Measurements from ENCODE around the gene PRPS1. TPM values are rescaled to one million over a fixed set of nuclear protein-coding genes. Genes with fewer than 3 reads are reported as not detected.

The PRPS1 gene
- total and polyA plus RNA-seq, 9 of the 15 experiments (the other 6 are each of a cell fraction or from before 2014, with no cell fraction given) = 47.8 to 175 (median 79.6) TPM

GRCh38 chrX:107673933-107674479 is 45.7 kb downstream of the PRPS1 start:
- no peaks in the 10 kb centered on the region for H3K27me3 ChIP-seq (ENCODE audit: control insufficient read depth in 2 of 2, insufficient read depth in 2 of 2, low read length in 2 of 2)
- peak overlapping the region; percentile 5; the same call in 1 of the 2 replicates for H3K4me3 ChIP-seq
- in situ Hi-C loops (cut with MboI) (no loop called here), intact Hi-C loops (cut with micrococcal nuclease) (loop anchor here (1.0 to 10.0 kb wide), 5 partner anchors 44 to 401 kb away; partner anchors contain the start of gene TSC22D3)
- POLR2A ChIA-PET = no interaction called here
- 0 out of 2 replicates have a peak overlapping the region, but pooled peaks have one; percentile 66 for H2AFZ ChIP-seq (ENCODE audit: low read depth, low read length)
- no peaks in the 10 kb centered on the region for H3K9me1 ChIP-seq (ENCODE audit: control insufficient read depth, insufficient read depth, low read length)
- WGBS (ENCODE audit: insufficient coverage, low coverage, missing lambda C conversion rate) = 10% methylated on average over 6 of the region's 7 CpGs
- DNase-seq (ENCODE audit: extremely low read depth in 1 of 4, low spot score in 3 of 4) (peak; percentile 50 to 69 (median 56)), FAIRE-seq (peak; percentile 59), ATAC-seq (peak; percentile 66)
- CTCF ChIA-PET (ENCODE audit: low intra/inter-chr PET ratio) = interaction anchor here (1.2 to 2.3 kb wide), 3 partner anchors 14 to 103 kb away, joined by 3 to 21 read pairs (median 15); partner anchors contain the start of gene NCBP2L
- no TSS peak for BruUV-seq (replicated peaks)
- peak overlapping the region; percentile 59; the same call in 2 of the 3 replicates for H3K27ac ChIP-seq (ENCODE audit: extremely low read depth, low read depth, low read length)
- H3K36me3 ChIP-seq (ENCODE audit: control insufficient read depth, insufficient read depth, low read length) = no peaks in the 10 kb centered on the region
- H4K20me1 ChIP-seq (replicated peaks; ENCODE audit: control insufficient read depth, insufficient read depth, low read length) = no peaks in the 10 kb centered on the region
- peaks cover 26 to 37% of the 10 kb centered on the region in 2 experiments; a peak in 4 of 5 replicates for H3K4me1 ChIP-seq (replicated peaks in 1 of 2; ENCODE audit: control insufficient read depth in 2 of 2, insufficient read depth in 2 of 2, low read length in 2 of 2)
- peak overlapping the region; percentile 75 for H3K4me2 ChIP-seq (ENCODE audit: insufficient read depth, low read length)
- H3K79me2 ChIP-seq (ENCODE audit: control insufficient read depth, insufficient read depth, low read length) = peaks cover 19% of the 10 kb centered on the region
- peak overlapping the region in 1 of 2 experiments; percentile 47; a peak in 2 of 4 replicates for H3K9ac ChIP-seq (ENCODE audit: insufficient read depth in 1 of 2, low read depth in 2 of 2, low read length in 2 of 2)
- no peaks in the 10 kb centered on the region for H3K9me3 ChIP-seq (replicated peaks; ENCODE audit: control insufficient read depth, insufficient read depth, low read depth, low read length)
- TF ChIP-seq RFX1 (IDR thresholded peaks at IDR 0.05) (peak; percentile 59), CREB1 (IDR thresholded peaks at IDR 0.05) (no peak), CREB1 (CRISPR knock-in tag; IDR thresholded peaks at IDR 0.05) (no peak), ZNF778 (CRISPR knock-in tag; IDR thresholded peaks at IDR 0.05) (no peak), EWSR1 (IDR thresholded peaks at IDR 0.05; ENCODE audit: borderline replicate concordance, low read depth, partially characterized antibody) (no peak), SAFB2 (IDR thresholded peaks at IDR 0.05; ENCODE audit: borderline replicate concordance, low read depth, low read length, severe bottlenecking) (no peak), ZBTB1 (CRISPR knock-in tag; IDR thresholded peaks at IDR 0.05; ENCODE audit: borderline replicate concordance, low read depth) (peak; percentile 80; the same call in 1 of the 2 replicates), PML (IDR thresholded peaks at IDR 0.05; ENCODE audit: low read length) (no peak), ZNF717 (CRISPR knock-in tag; IDR thresholded peaks at IDR 0.05) (no peak), ZSCAN32 (CRISPR knock-in tag; IDR thresholded peaks at IDR 0.05) (no peak), CTCF (IDR thresholded peaks at IDR 0.05 in 2 of 3, conservative IDR thresholded peaks at IDR 0.05 in 1 of 3; ENCODE audit: insufficient read depth in 2 of 3, low read depth in 1 of 3, low read length in 3 of 3) (0 out of 6 replicates have a peak, but pooled peaks of 1 of the 3 experiments have one; percentile 7), ZBTB7A (IDR thresholded peaks at IDR 0.05; ENCODE audit: borderline replicate concordance, control insufficient read depth, low read depth, low read length) (peak; percentile 59; the same call in 1 of the 2 replicates)
- TF ChIP-seq, protein P1, sequence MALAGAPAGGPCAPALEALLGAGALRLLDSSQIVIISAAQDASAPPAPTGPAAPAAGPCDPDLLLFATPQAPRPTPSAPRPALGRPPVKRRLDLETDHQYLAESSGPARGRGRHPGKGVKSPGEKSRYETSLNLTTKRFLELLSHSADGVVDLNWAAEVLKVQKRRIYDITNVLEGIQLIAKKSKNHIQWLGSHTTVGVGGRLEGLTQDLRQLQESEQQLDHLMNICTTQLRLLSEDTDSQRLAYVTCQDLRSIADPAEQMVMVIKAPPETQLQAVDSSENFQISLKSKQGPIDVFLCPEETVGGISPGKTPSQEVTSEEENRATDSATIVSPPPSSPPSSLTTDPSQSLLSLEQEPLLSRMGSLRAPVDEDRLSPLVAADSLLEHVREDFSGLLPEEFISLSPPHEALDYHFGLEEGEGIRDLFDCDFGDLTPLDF (CRISPR knock-in tag; IDR thresholded peaks at IDR 0.05) = no peak
- TF ChIP-seq, protein P2, sequence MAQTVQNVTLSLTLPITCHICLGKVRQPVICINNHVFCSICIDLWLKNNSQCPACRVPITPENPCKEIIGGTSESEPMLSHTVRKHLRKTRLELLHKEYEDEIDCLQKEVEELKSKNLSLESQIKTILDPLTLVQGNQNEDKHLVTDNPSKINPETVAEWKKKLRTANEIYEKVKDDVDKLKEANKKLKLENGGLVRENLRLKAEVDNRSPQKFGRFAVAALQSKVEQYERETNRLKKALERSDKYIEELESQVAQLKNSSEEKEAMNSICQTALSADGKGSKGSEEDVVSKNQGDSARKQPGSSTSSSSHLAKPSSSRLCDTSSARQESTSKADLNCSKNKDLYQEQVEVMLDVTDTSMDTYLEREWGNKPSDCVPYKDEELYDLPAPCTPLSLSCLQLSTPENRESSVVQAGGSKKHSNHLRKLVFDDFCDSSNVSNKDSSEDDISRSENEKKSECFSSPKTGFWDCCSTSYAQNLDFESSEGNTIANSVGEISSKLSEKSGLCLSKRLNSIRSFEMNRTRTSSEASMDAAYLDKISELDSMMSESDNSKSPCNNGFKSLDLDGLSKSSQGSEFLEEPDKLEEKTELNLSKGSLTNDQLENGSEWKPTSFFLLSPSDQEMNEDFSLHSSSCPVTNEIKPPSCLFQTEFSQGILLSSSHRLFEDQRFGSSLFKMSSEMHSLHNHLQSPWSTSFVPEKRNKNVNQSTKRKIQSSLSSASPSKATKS (CRISPR knock-in tag; IDR thresholded peaks at IDR 0.05) = no peak
